Measurements from ENCODE around the gene KLHL4.
"Not testable (repeated sequence)": the region's sequence is repeated elsewhere in the genome, so short reads cannot be mapped to it uniquely, and the experiment has no call there.

KLHL4 gene

GRCh38 chrX:87661761-87662160, 144.2 kb downstream of the KLHL4 start:
- no peak for DNase-seq (ENCODE audit: low read depth)

GRCh38 chrX:87663421-87663820, 145.8 kb downstream of the KLHL4 start:
- DNase-seq (ENCODE audit: low read depth) = no peak

- no peak for DNase-seq (ENCODE audit: low read depth)
These were observed 146.8 kb downstream of the KLHL4 start for GRCh38 chrX:87664381-87664780.

- no peak for DNase-seq (ENCODE audit: low read depth)
These were observed 162.2 kb downstream of the KLHL4 start for GRCh38 chrX:87679849-87680248.

- no peak for DNase-seq (ENCODE audit: low read depth)
These were observed 170.1 kb downstream of the KLHL4 start for GRCh38 chrX:87687703-87688102.

- not testable (repeated sequence) for DNase-seq (ENCODE audit: low read depth)
These were observed 170.6 kb downstream of the KLHL4 start for GRCh38 chrX:87688113-87688748.

- DNase-seq (ENCODE audit: low read depth) = not testable (repeated sequence)
These were observed 171.6 kb downstream of the KLHL4 start for GRCh38 chrX:87689218-87689617.

- no peak for DNase-seq (ENCODE audit: low read depth)
These were observed 175.6 kb downstream of the KLHL4 start for GRCh38 chrX:87693204-87693603.

- no peak for DNase-seq (ENCODE audit: low read depth)
These were observed 179.8 kb downstream of the KLHL4 start for GRCh38 chrX:87697409-87697808.

GRCh38 chrX:87702795-87703194, 185.2 kb downstream of the KLHL4 start:
- DNase-seq (ENCODE audit: low read depth) = no peak

GRCh38 chrX:87703469-87703868, 185.9 kb downstream of the KLHL4 start:
- DNase-seq (ENCODE audit: low read depth) = not testable (repeated sequence)

GRCh38 chrX:87706134-87706533, 188.5 kb downstream of the KLHL4 start:
- DNase-seq (ENCODE audit: low read depth) = no peak

- no peak for DNase-seq (ENCODE audit: low read depth)
These were observed 193.0 kb downstream of the KLHL4 start for GRCh38 chrX:87710580-87710979.
